Stimulated activated CD4-positive, alpha-beta T cell treated with anti-CD3 and anti-CD28 coated beads, Interleukin-15, amount 100 ng/mL, for 48 hours (primary cell): Measurements from ENCODE around the gene ZAR1L.
"Not testable (repeated sequence)": the region's sequence is repeated elsewhere in the genome, so short reads cannot be mapped to it uniquely, and the experiment has no call there.

Source experiments
- DNase-seq, 2 donors: peaks; one replicate each; pipeline ENCODE4 v3.0.0-alpha.2; 2020; ENCODE audit warnings: low read depth in 2 of 2

The ZAR1L gene, protein sequence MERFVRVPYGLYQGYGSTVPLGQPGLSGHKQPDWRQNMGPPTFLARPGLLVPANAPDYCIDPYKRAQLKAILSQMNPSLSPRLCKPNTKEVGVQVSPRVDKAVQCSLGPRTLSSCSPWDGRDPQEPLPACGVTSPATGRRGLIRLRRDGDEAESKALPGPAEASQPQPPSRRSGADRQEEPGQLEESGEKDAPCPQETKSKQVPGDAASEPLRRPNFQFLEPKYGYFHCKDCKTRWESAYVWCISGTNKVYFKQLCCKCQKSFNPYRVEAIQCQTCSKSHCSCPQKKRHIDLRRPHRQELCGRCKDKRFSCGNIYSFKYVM

DNA sequence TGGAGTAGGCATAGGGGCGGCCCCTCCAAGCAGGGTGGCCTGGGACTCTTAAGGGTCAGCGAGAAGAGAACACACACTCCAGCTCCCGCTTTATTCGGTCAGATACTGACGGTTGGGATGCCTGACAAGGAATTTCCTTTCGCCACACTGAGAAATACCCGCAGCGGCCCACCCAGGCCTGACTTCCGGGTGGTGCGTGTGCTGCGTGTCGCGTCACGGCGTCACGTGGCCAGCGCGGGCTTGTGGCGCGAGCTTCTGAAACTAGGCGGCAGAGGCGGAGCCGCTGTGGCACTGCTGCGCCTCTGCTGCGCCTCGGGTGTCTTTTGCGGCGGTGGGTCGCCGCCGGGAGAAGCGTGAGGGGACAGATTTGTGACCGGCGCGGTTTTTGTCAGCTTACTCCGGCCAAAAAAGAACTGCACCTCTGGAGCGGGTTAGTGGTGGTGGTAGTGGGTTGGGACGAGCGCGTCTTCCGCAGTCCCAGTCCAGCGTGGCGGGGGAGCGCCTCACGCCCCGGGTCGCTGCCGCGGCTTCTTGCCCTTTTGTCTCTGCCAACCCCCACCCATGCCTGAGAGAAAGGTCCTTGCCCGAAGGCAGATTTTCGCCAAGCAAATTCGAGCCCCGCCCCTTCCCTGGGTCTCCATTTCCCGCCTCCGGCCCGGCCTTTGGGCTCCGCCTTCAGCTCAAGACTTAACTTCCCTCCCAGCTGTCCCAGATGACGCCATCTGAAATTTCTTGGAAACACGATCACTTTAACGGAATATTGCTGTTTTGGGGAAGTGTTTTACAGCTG lies at the start of gene ZAR1L, which contains the start of gene BRCA2:
TSS of gene ZAR1L (minus strand) at position 126 of the 790 bp plus-strand sequence. CDS start 3,438 bp downstream, outside the sequence.
TSS of gene BRCA2 (plus strand) at position 271 of the 790 bp plus-strand sequence. CDS start 953 bp downstream, outside the sequence.
- DNase-seq, result peak; percentile 82 to 87

DNA sequence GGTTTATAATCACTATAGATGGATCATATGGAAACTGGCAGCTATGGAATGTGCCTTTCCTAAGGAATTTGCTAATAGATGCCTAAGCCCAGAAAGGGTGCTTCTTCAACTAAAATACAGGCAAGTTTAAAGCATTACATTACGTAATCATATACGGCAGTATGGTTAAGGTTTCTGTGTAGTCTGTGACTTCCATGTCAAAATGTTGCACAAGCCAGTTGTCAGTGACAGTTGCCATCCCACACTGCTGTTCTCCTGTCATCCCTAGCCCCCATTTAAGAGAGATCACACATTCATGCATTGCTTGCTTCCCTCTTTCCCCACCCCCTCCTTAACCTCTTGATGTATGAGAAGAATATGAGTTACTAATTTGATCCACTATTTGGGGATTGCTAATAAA lies 47.4 kb upstream of the ZAR1L start:
- no peak for DNase-seq

DNA sequence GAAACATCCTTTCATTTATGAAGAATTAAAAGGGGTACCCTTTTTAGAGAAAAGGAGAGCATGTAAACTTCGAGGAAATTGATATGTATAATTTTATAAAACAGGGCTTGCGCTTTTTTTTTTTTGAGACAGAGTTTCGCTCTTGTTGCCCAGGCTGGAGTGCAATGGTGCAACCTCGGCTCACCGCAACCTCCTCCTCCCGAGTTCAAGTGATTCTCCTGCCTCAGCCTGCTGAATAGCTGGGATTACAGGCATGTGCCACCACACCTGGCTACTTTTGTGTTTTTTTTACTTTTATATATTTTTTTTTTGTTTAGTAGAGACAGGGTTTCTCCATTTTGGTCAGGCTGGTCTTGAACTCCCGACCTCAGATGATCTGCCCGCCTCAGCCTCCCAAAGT lies 40.8 kb upstream of the ZAR1L start:
- DNase-seq, result not testable (repeated sequence)

DNA sequence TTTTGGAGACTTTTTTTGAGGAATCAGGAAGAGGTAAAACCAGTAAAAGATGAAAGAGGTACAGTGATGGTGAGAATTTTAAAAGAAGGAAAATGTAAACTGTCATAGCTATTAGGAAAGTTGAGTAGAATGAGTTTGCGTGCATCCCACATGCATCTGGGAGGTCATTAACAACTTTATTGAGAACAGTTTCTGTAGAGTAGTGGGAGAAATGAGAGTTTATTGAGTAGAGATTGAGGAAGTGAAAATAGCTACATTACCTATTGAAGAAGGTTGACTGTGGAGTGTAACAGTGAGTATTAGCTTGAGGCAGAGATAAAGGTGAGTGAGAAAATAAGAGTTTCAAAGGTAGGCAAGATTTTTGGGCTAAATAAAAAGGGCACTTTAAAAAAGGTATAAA lies 38.9 kb upstream of the ZAR1L start:
- no peak for DNase-seq

DNA sequence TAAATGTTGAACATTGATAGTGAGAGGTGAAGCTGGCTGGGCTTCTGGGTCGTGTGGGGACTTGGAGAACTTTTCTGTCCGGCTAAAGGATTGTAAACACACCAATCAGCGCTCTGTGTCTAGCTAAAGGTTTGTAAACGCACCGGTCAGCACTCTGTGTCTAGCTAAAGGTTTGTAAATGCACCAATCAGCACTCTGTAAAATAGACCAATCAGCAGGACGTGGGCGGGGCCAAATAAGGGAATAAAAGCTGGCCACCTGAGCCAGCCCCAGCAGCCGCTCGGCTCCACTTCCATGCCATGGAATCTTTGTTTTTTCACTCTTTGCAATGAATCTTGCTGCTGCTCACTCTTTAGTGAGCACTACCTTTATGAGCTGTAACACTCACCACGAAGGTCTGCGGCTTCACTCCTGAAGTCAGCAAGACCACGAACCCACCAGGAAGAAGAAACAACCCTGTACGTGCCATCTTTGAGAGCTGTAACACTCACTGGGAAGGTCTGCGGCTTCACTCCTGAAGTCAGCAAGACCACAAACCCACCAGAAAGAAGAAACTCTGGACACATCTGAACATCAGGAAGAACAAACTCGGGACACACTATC lies 35.8 kb upstream of the ZAR1L start:
- DNase-seq, result not testable (repeated sequence)

DNA sequence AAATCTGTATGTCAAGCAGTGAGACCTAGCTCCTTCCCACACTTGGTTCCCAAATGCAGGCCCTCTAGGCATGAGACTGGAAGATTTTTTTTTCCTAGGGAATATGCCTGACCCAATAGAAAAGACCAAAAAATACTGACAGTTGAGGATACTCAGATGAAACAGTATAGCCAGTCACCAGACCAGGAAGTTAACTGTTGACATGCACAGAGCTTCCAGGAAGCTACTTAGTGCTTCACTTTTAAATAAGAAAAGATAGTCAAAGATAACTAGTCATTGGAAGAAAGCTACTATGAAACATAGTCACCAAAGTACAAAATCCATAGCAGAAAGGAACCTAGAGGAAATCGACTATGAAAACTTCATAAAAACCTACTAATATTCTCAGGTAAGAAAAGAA lies 32.5 kb upstream of the ZAR1L start:
- no peak for DNase-seq

DNA sequence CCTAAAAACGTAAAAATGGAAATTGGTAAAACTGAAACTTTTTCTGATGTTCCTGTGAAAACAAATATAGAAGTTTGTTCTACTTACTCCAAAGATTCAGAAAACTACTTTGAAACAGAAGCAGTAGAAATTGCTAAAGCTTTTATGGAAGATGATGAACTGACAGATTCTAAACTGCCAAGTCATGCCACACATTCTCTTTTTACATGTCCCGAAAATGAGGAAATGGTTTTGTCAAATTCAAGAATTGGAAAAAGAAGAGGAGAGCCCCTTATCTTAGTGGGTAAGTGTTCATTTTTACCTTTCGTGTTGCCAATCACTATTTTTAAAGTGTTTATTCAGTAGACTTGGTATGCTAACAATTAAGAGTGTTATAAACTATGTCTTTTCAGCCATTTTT lies 25.8 kb upstream of the ZAR1L start:
- DNase-seq, result no peak

DNA sequence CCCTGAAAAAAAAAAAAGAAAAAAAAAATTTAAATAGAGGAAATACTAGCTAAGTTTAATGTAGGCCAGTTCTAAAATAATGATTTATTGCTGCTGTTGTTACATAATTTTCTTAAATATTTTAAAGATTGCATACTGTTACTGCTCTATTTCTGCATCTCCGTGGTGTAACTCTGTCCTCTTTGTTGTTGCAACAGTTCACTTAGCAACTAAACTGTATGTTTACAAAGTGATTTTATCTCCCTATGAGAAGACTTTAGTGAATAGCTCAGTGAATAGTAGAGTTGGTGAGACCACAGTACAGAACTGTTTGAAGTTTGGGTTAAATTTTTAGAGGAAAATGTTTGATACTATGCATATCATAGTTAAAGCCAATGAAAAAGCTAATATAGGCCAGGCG lies 19.5 kb upstream of the ZAR1L start:
- no peak for DNase-seq

DNA sequence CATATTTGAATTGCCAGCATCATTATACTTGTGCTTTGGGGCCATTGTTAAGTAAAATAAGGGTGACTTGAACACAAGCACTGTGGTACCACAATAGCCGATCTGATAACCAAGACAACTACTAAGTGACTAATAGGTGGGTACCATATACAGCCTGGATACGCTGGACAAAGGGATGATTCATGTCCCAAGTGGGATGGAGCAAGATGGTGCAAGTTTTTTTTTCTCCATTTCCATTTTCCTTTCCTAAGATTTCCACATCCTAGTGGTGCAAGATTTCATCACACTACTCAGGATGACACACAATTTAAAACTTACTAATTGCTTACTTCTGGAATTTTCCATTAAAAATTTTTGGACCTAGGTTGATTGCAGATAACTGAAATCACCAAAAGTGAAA lies 15.3 kb upstream of the ZAR1L start:
- no peak for DNase-seq

DNA sequence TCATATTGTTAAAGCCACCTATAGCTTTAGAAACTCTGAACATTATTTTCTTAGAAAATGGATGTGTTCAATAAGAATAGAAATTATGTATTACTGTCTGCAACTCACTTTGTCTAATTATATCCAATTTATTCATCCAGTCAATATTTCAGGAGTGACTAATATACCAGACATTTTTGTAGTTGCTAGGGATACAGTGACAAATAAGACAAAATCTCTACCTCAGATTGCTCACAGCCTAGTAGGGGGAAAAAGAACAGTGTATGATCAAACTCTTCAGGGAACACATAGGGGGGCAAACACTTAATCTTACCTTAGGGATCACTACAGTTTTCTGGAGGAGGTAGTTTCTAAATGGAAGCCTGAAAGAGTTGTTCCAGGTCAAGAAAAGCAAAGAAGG lies 8.7 kb upstream of the ZAR1L start:
- no peak for DNase-seq

DNA sequence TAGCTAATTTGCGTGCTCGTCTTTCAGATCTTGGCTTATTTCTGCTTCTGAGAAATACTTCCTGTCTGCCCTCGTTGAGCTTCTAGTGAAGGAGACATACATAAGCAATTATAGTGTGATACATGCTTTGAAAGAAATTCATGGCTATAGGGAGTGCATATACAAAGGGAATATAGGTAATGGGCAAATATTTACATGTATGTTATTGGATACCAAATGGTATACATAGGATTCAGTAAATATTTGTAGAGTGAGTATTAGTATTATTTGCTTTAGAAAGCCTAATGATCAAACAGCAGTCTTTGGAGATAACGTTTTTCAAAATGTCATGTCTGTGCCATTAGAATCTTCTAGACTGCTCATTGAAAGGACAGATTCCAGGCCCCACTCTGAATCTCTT lies 5.4 kb upstream of the ZAR1L start:
- no peak for DNase-seq

DNA sequence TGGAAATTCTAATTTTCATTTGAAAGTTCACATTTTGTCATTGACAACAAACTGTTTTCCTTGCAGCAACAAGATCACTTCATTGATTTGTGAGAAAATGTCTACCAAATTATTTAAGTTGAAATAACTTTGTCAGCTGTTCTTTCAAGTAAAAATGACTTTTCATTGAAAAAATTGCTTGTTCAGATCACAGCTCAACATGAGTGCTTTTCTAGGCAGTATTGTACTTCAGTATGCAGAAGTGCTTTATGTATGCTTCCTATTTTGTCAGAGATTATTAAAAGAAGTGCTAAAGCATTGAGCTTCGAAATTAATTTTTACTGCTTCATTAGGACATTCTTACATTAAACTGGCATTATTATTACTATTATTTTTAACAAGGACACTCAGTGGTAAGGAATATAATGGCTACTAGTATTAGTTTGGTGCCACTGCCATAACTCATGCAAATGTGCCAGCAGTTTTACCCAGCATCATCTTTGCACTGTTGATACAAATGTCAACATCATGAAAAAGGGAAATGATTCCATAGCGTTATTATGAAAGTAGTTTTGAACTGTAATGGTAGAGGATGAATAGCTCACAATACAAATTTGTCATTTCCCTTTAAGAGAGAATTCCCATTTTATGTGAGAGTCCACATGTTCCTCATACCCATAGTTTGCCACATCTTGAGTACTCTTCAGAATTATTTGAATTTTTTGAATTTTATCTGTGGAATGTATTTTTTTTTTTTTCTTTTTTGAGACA lies 2.7 kb upstream of the ZAR1L start:
- no peak for DNase-seq

DNA sequence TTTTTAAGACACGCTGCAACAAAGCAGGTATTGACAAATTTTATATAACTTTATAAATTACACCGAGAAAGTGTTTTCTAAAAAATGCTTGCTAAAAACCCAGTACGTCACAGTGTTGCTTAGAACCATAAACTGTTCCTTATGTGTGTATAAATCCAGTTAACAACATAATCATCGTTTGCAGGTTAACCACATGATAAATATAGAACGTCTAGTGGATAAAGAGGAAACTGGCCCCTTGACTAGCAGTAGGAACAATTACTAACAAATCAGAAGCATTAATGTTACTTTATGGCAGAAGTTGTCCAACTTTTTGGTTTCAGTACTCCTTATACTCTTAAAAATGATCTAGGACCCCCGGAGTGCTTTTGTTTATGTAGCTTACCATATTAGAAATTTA lies 1.3 kb upstream of the ZAR1L start:
- no peak for DNase-seq

DNA sequence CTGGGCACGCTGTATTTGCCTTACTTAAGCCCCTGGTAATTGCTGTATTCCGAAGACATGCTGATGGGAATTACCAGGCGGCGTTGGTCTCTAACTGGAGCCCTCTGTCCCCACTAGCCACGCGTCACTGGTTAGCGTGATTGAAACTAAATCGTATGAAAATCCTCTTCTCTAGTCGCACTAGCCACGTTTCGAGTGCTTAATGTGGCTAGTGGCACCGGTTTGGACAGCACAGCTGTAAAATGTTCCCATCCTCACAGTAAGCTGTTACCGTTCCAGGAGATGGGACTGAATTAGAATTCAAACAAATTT lies 821 bp upstream of the ZAR1L start:
- peak in 1 of 2 donors; percentile 24 for DNase-seq

DNA sequence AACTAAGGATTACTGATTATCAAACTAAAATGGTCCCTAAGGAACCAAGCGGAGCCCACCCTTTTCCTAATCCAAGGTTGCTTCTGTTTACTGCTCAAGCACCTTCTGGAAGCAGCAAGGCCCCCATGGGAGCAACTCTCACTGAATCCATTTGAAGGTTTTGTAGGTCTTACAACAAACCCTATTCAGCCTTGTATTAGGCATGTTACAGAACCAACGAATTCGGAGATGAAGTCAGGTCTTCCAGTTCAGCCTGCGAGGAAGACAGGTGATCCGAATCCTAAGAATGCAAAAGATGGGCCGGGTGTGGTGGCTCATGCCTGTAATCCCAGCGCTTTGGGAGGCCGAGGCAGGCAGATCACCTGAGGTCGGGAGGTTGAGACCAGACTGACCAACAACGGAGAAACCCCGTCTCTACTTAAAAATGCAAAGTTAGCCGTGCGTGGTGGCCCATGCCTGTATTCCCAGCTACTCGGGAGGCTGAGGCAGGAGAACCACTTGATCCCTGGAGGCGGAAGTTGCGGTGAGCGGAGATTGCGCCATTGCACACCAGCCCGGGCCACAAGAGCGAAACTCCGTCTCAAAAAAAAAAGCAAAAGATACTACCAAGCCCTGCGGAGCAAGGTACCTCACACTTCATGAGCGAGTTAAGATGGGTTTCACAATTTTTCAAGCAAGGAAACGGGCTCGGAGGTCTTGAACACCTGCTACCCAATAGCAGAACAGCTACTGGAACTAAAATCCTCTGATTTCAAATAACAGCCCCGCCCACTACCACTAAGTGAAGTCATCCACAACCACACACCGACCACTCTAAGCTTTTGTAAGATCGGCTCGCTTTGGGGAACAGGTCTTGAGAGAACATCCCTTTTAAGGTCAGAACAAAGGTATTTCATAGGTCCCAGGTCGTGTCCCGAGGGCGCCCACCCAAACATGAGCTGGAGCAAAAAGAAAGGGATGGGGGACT lies 609 bp downstream of the ZAR1L start:
- peak in 1 of 2 donors; percentile 33 for DNase-seq

DNA sequence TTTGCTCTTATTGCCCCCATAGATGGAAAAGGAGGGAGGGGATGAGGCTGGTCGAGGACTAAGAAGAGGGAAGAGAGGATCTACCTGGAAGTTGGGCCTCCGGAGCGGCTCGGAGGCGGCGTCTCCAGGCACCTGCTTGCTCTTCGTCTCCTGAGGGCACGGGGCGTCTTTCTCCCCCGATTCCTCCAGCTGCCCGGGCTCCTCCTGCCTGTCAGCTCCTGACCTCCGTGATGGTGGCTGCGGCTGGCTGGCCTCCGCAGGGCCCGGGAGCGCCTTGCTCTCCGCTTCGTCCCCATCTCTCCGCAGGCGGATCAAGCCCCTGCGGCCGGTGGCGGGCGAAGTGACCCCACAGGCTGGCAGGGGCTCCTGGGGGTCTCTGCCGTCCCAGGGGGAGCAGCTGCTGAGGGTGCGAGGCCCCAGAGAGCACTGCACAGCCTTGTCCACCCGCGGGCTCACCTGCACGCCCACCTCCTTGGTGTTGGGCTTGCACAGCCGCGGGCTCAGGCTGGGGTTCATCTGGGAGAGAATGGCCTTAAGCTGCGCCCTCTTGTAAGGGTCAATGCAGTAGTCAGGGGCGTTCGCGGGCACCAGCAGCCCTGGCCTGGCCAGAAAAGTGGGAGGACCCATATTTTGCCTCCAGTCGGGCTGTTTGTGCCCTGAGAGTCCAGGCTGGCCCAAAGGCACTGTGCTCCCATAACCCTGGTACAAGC lies 3.8 kb downstream of the ZAR1L start:
- no peak for DNase-seq

DNA sequence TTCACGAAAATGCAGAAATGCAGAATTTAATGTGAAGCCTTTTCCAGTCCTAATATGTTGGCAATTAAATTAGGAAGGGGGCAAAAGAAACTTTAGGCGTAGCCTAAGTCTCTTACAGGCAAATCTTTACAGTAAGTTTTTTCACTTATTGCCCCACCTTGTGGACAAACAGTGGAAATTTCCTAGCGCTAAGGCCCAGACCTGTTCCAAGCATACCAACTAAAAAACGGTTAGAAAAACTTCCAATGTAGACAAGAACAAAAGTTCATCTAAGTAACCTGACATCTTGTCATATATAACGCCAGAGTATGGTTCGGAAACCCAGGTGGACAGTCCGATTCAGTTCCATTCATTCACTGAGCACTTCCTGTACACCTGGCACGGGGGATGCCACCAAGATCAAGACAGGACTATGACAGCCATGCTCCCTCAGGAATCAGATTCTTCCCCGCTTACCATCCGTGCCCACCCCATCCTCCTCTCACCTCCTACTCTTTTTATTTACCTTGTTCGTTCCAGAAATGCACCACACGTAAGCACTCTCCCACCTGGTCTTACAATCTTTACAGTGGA lies 4.9 kb downstream of the ZAR1L start:
- DNase-seq, result no peak

DNA sequence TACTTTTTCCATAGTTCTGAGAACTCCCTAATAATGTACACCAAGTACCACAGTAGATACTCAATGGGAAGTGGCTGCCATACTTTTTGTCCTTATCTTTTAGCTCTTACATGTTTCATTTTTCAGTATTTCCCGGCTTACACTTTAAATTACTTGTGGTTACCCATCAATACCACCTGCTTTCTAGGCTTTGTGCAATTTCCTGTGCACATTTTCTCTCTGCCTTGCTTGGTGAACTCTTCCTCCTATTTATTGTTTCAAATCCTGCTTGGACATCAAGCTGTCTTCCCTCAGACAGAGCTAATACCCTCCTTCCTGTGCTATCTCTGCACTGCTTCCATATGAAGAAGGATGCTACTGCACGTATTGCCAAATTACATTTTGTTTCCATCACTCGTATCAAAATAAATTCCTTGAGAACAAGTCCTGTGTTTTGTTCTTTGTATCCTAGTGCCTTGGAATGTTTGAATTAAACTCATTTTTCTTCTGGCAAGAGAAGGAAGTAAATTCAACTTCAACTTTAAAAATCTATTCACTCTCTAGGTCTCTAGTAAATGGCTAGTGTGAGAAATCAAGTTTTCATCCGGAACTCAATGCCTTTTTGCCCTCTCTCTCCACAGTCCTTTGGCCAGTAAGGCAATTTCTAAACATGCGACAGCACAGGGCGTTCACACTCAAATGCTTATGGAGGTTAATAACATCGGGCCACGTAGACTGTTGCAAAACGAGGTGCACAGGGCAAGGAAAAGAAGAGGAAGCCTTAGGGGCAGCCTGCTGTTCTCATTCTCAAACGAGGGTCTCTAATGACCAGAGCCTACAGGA lies 5.6 kb downstream of the ZAR1L start:
- DNase-seq, result no peak

DNA sequence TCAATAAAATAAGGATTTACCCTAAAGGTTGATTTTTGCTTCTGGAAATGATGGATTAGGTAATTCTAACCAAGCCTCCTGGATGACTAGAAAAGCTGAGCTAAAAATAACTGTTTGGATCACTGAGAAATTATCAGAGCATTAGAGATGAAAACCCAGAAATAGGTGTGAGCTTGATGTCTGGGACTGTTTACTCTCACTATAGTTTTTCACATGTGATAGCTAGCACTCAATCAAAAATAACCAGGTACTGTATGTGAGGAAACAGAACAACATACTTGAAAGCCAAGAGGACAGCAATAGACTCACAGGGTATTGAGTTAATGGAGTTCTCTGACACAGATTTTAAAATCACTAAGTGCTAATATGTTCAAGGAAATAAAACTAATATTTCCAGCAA lies 9.5 kb downstream of the ZAR1L start:
- no peak for DNase-seq
